ENCODE data around the gene TCEAL8.
A peak's percentile ranks its signal among the peaks of the same experiment; 100 is the strongest.
"Not testable (repeated sequence)": the region's sequence is repeated elsewhere in the genome, so short reads cannot be mapped to it uniquely, and the experiment has no call there.

The TCEAL8 gene

GRCh38 chrX:103254921-103255493, at the start of gene TCEAL8:
TSS of gene TCEAL8 (minus strand) at chrX:103255155. CDS start at chrX:103253979, 1,176 bp downstream.
- peak; percentile 34 to 35 for DNase-seq (ENCODE audit: low read depth in 2 of 2)

DNA sequence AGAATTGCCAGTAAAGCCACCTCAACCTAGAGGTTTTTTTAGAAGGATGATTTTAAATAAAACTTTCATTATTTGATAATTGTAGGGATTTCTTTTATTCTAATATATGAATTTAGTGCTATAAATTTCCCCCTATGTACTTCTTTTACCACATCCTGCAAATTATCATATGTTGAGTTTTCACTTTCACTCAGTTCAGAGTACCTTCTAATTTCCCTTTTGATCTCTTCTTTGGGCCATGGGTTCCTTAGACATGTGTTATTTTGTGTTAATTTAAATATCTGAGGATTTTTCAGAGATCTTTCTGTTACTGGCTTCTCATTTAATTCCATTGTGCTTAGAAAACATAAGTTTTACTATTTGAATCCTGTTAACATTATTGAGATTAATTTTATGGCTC, 49.8 kb upstream of the TCEAL8 start:
- DNase-seq (ENCODE audit: low read depth in 2 of 2), result no peak

DNA sequence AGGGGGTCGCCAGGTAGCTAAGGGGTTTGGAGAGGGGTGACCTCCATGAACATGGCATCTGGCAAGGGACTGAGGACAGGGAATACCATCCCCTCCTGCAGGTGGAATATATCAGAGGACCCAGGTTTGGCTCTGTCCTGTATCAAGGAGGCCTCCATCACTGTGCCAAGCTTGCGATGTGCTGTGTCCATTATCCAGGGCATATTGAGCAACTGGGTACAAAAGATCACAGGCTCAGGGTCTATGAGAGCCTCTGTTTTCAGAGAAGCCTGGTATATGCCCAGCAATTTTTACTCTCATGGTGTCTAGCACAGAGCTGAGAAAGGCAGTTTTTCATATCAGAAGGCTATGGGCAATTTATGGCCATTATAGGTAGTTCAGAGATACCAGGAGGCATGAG, 38.2 kb upstream of the TCEAL8 start:
- DNase-seq (ENCODE audit: low read depth in 2 of 2), result no peak

GRCh38 chrX:103279624-103280023, 24.7 kb upstream of the TCEAL8 start:
- DNase-seq (ENCODE audit: low read depth in 2 of 2), result no peak

DNA sequence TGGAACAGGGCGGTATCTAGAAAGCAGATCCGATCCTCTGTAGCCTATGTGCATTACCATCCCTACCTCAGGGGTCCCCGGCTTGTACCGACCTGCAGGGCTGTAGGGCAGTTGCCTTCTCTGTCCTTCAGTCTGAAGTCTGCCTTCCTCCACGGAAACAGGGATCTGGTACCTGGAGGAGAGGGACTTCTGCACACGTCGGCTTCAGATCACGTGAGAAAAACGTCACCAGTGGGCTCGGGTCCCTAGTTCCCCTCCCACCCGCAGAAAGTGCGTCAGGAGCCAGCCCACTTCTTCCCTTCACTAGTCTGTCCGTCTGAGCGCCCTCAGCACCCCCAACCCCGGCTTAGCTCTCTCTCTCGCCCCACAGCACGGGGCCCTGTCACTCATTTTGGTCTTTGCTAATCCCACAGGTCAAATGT, 21.6 kb upstream of the TCEAL8 start, which contains the start of gene TCEAL5:
Gene TCEAL5, minus strand, starts transcription at position 170 of the 422 bp plus-strand sequence. CDS start 2,187 bp downstream, outside the sequence.
- no peak for DNase-seq (ENCODE audit: low read depth in 2 of 2)

GRCh38 chrX:103275947-103276567, 21.1 kb upstream of the TCEAL8 start:
- DNase-seq (ENCODE audit: low read depth in 2 of 2), result no peak

GRCh38 chrX:103274284-103274683, 19.3 kb upstream of the TCEAL8 start:
- no peak for DNase-seq (ENCODE audit: low read depth in 2 of 2)

GRCh38 chrX:103258275-103258674, 3.3 kb upstream of the TCEAL8 start:
- no peak for DNase-seq (ENCODE audit: low read depth in 2 of 2)

- DNase-seq (ENCODE audit: low read depth in 2 of 2), result no peak
Measured at GRCh38 chrX:103256651-103257050, 1.7 kb upstream of the TCEAL8 start.

DNA sequence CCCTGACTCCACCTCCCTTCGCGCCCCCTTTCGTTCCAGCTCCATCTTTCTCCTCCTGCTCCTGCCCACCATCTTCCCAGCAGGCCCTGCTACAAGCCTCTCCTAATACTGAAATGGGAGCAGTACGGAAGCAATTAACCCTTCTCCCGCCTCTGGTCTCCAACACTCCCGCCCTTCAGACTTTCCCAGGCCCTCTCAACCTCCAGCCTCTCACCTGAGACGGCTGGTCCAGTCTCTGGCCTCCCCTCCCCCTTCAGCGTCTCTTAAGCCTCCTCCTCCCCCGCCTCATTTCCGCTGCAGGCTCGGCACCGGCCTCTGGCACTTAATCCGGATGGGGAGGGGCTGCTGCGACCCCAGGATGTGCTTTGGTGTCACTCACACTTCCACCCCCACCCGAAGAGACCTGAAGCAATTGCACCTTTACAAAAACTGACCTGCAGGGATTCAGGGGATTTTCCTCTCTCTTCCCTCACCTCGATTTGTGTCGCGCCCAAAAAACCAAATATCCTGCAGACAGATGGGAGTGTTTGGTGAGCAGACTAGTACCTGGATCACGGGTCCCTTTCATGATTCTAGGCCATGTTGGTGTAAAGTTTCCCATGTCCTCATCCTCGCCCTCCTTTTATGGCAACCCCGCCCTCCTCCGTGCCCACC, 657 bp downstream of the TCEAL8 start:
- no peak for DNase-seq (ENCODE audit: low read depth in 2 of 2)

- no peak for DNase-seq (ENCODE audit: low read depth in 2 of 2)
Measured at GRCh38 chrX:103253608-103254007, 1.3 kb downstream of the TCEAL8 start.

DNA sequence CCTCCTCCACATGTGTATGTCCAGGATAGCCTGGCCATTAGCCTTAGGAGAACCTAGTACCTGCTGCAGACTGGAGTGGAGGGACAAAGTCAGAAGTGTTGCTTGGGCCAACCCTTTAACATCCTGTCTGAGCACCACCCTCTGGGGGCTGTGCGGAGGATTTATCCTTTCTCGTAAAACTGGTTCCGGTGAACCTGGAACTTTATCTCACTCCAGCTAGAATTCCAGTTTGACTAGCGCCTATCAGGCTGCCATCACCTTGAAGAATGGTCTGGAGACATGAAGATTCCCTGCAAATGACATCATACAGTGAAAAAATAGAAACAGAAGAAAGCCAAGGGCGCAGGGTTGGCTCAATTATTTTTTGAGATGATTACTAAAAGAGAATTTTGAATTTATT, 4.0 kb downstream of the TCEAL8 start:
- DNase-seq (ENCODE audit: low read depth in 2 of 2), result no peak

- DNase-seq (ENCODE audit: low read depth in 2 of 2), result no peak
Measured at GRCh38 chrX:103249805-103250204, 5.2 kb downstream of the TCEAL8 start.

DNA sequence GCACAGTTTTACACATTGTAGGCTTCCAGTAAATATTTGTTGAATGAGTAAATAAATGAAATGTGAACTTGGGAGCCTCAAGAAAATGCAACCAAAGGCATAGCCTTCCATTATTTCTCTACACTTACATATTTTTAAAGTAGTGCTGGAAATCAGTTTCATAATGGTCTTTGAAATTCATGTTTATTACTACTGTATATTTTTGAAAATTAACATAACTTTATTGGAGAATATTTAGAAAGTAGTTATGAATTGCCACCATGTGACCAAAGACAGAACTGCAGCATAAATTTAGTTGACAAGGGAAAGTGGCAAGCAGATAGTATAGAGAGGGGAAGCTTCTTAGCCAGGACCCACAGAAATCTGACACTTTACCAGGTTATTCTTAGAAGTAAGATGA, 6.4 kb downstream of the TCEAL8 start:
- DNase-seq (ENCODE audit: low read depth in 2 of 2), result no peak

GRCh38 chrX:103240155-103240554, 14.8 kb downstream of the TCEAL8 start:
- DNase-seq (ENCODE audit: low read depth in 2 of 2), result no peak

DNA sequence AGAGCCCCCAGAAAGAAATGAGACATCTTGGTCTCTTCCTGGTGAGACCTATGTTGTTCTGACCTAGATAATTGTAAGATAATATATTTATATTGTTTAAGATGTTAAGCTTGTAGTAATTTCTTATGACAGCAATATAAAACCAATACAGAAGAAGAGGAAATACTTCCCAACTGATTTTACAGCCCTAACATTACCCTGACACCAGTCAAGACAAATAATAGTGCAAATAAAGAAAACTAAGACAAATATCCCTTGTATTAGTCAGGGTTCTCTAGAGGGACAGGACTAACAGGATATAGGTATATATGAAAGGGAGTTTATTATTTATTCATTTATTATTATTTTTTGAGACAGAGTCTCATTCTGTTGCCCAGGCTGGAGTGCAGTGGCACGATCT, 18.7 kb downstream of the TCEAL8 start:
- DNase-seq (ENCODE audit: low read depth in 2 of 2), result no peak

DNA sequence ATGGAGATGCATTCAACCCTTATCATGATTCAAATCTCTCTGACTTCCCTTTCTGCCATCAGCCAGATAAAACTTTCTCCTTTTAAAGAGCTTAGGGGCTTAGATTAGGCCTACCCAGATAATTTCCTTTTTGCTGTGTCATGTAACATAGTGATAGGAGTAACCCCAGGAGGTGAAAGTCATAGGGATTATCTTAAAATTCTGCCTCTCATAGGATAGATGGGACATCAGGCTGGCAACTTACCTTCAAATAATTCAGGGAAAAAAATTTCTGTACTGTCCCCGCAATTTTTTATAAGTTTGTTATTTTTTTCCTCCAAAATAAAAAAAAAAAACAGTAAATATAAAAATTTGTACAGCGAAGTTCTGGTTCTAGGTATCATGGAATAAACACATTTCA, 19.3 kb downstream of the TCEAL8 start:
- not testable (repeated sequence) for DNase-seq (ENCODE audit: low read depth in 2 of 2)

- DNase-seq (ENCODE audit: low read depth in 2 of 2), result no peak
Measured at GRCh38 chrX:103234869-103235268, 20.1 kb downstream of the TCEAL8 start.

GRCh38 chrX:103233263-103233662, 21.7 kb downstream of the TCEAL8 start:
- DNase-seq (ENCODE audit: low read depth in 2 of 2), result no peak

DNA sequence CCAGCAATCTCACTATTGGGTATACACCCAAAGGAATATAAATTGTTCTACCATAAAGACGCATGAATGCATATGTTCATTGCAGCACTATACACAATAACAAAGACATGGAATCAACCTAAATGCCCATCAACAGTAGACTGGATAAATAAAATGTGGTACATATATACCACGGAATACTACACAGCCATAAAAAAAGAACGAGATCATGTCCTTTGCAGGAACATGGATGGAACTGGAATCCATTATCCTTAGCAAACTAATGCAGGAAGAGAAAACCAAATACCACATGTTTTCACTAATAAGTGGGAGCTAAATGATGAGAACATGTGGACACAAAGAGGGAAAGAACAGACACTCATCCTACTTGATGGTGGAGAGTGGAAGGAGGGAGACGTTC, 29.0 kb downstream of the TCEAL8 start:
- not testable (repeated sequence) for DNase-seq (ENCODE audit: low read depth in 2 of 2)

GRCh38 chrX:103220511-103221323, 34.2 kb downstream of the TCEAL8 start:
- DNase-seq (ENCODE audit: low read depth in 2 of 2), result no peak

GRCh38 chrX:103215425-103215991, 39.4 kb downstream of the TCEAL8 start:
- DNase-seq (ENCODE audit: low read depth in 2 of 2), result no peak
